DND-41 (cell line): ENCODE measurements around the gene IQCC.

ENCODE experiments used
- ATAC-seq: fragments of 200-7000 bp; cut with Tn5 transposase; 3 replicates; pipeline ENCODE4 v1.9.1; 2021; ENCODE audit warnings: low read depth; ENCODE audit not compliant: insufficient read depth
- DNase-seq: peaks from one replicate; pipeline ENCODE4 v3.0.0-alpha.2; 2020
- H2AFZ ChIP-seq: 2 replicates; pipeline ENCODE4 v1.6.0; 2012; ENCODE audit warnings: low read depth, low read length
- H3K27ac ChIP-seq: 2 replicates; pipeline ENCODE4 v1.5.1; 2012; ENCODE audit warnings: low read length, inconsistent platforms
- H3K27me3 ChIP-seq: fragments of 200-600 bp; sonication (generic); 2 replicates; pipeline ENCODE4 v1.6.0; 2012; ENCODE audit warnings: low read length, mild to moderate bottlenecking, inconsistent platforms; ENCODE audit not compliant: insufficient read depth, poor library complexity
- H3K36me3 ChIP-seq: 2 replicates; pipeline ENCODE4 v1.5.1; 2012; ENCODE audit warnings: low read length, inconsistent platforms; ENCODE audit not compliant: insufficient read depth
- H3K4me1 ChIP-seq: 2 replicates; pipeline ENCODE4 v1.5.1; 2012; ENCODE audit warnings: mild to moderate bottlenecking, low read length; ENCODE audit not compliant: insufficient read depth
- H3K4me2 ChIP-seq: 2 replicates; pipeline ENCODE4 v1.6.0; 2012; ENCODE audit warnings: mild to moderate bottlenecking, moderate library complexity, low read length, inconsistent platforms; ENCODE audit not compliant: insufficient read depth
- H3K4me3 ChIP-seq, 2 experiments: fragments of 200-600 bp in 1 of 2; shearing (Covaris generic) in 1 of 2; 2 replicates each; pipeline ENCODE4 v1.5.1; 2012 to 2016; ENCODE audit warnings: inconsistent platforms in 2 of 2, low read length in 2 of 2, mild to moderate bottlenecking in 2 of 2, low read depth in 1 of 2, moderate library complexity in 1 of 2
- H3K79me2 ChIP-seq: 2 replicates; pipeline ENCODE4 v1.6.0; 2012; ENCODE audit warnings: low read length, inconsistent platforms; ENCODE audit not compliant: insufficient read depth
- H3K9ac ChIP-seq: 2 replicates; pipeline ENCODE4 v1.6.0; 2012; ENCODE audit warnings: low read depth, mild to moderate bottlenecking, inconsistent platforms, low read length, moderate library complexity
- H3K9me3 ChIP-seq: 2 replicates; pipeline ENCODE4 v1.5.1; 2012; ENCODE audit warnings: low read length, moderate library complexity, mild to moderate bottlenecking, inconsistent platforms; ENCODE audit not compliant: insufficient read depth, severe bottlenecking
- H4K20me1 ChIP-seq: 2 replicates; pipeline ENCODE4 v1.6.0; 2012; ENCODE audit warnings: low read length; ENCODE audit not compliant: insufficient read depth
- CTCF ChIP-seq: IDR thresholded peaks from 2 replicates; pipeline ENCODE4 v1.5.1; 2012; ENCODE audit warnings: borderline replicate concordance, low read length, moderate library complexity, mild to moderate bottlenecking; ENCODE audit not compliant: poor library complexity, severe bottlenecking; ENCODE audit errors: extremely low read depth
- EZH2 ChIP-seq: IDR thresholded peaks from 3 replicates; pipeline ENCODE4 v1.6.1; 2012; ENCODE audit warnings: borderline replicate concordance, low read depth, mild to moderate bottlenecking, moderate library complexity, low read length, inconsistent platforms; ENCODE audit not compliant: severe bottlenecking

IQCC gene

GRCh38 chr1:32184650-32185049 lies 20.8 kb upstream of the IQCC start:
- Histone ChIP-seq H3K4me2 (peak overlapping the region; percentile 33), H3K79me2 (peaks cover 87% of the 10 kb centered on the region), H4K20me1 (peaks cover 39% of the 10 kb centered on the region), H3K36me3 (peaks cover 87% of the 10 kb centered on the region), H3K4me1 (peaks cover 63% of the 10 kb centered on the region), H3K9ac (no peak overlapping the region), H3K4me3 (no peak overlapping the region), H2AFZ (no peak overlapping the region), H3K27me3 (no peaks in the 10 kb centered on the region), H3K9me3 (no peaks in the 10 kb centered on the region), H3K27ac (0 out of 2 replicates have a peak overlapping the region, but pooled peaks have one; percentile 13)
- TF ChIP-seq CTCF (no peak), EZH2 (no peak)
- DNase-seq (no peak), ATAC-seq (no peak)

- DNase-seq, result peak; percentile 72
- Histone ChIP-seq H4K20me1 (peaks cover 35% of the 10 kb centered on the region), H3K27ac (peak overlapping the region; percentile 45), H3K79me2 (peaks cover 73% of the 10 kb centered on the region), H3K4me3 (no peak overlapping the region), H3K9me3 (no peaks in the 10 kb centered on the region), H3K36me3 (peaks cover 91% of the 10 kb centered on the region), H3K27me3 (no peaks in the 10 kb centered on the region), H3K4me1 (peaks cover 55% of the 10 kb centered on the region), H3K9ac (peak overlapping the region; percentile 22), H3K4me2 (peak overlapping the region; percentile 10; the same call in 1 of the 2 replicates), H2AFZ (no peak overlapping the region)
- TF ChIP-seq CTCF (no peak), EZH2 (no peak)
- ATAC-seq, result peak; percentile 88
These were observed 19.4 kb upstream of the IQCC start for GRCh38 chr1:32186077-32186476.

DNA sequence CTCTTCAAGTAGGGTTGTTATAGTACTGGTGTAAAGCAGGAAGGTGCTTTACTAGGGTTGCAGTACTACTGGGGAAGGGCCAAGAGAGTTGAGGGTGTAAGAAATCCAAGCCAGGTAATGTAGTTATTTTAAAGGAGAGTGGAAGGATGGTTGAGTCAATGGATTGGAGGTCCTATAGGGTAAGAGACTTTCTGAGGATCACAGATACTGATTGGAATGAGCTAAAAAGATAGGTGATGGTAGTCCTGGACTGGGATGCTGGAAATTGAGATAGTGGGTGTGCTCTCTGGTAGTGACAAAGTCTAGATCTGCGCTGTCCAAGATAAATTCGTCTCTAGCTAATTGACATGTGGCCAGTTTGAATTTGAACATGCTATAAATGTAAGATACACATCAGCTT lies 19.0 kb upstream of the IQCC start:
- ATAC-seq (peak; percentile 18; the same call in 2 of the 3 replicates), DNase-seq (no peak)
- H2AFZ ChIP-seq, result no peak overlapping the region
- no peak overlapping the region for H3K4me3 ChIP-seq
- no peak for TF ChIP-seq CTCF
- no peak for TF ChIP-seq EZH2
- H3K27me3 ChIP-seq, result no peaks in the 10 kb centered on the region
- H3K4me1 ChIP-seq, result peaks cover 50% of the 10 kb centered on the region
- peaks cover 69% of the 10 kb centered on the region for H3K79me2 ChIP-seq
- H3K9me3 ChIP-seq, result no peaks in the 10 kb centered on the region
- peak overlapping the region; percentile 10; the same call in 1 of the 2 replicates for H3K4me2 ChIP-seq
- H3K27ac ChIP-seq, result peak overlapping the region; percentile 45
- H3K9ac ChIP-seq, result peak overlapping the region; percentile 22
- peaks cover 91% of the 10 kb centered on the region for H3K36me3 ChIP-seq
- peaks cover 34% of the 10 kb centered on the region for H4K20me1 ChIP-seq
